Esophagus squamous epithelium (tissue), 4 donors: Measurements from ENCODE around the gene CRTAC1.

ENCODE experiments used
- CTCF ChIP-seq, 6 experiments: fragments of 450-650 bp in 4 of 6; fragments of 200-600 bp in 2 of 6; sonication (generic) in 2 of 6; IDR thresholded peaks; one replicate each; pipeline ENCODE4 v1.5.1; 2016 to 2019; ENCODE audit warnings: antibody characterized with exemption in 6 of 6, mild to moderate bottlenecking in 4 of 6, moderate library complexity in 4 of 6
- POLR2A ChIP-seq, 4 donors: fragments of 450-650 bp; IDR thresholded peaks; one replicate each; pipeline ENCODE4 v1.6.1; 2017; ENCODE audit warnings: antibody characterized with exemption in 4 of 4, mild to moderate bottlenecking in 4 of 4, moderate library complexity in 3 of 4

DNA sequence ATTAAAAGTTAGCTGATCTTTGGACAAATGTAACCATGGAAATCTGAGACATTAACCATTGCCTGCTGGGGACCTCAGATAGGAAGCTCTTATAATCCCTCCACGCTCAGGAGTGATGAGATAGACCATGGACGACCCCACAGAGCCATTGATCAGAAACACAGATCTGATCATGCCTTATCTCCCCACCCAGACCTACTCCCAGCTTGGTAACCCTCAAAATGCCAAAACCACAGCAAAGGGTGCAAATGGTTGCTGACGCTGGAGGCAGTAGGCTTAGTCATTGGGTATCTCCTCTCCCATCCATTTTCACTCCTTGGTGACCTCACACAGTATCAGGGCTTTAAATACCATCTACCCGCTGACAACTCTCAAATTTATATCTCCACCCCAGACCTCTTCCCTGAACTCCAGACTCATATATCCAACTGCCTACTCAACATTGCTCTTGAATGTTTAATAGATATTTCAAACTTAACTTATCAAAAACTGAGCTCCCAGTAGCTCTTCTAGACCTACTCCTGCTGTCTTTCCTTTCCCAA, 60.8 kb downstream of the CRTAC1 start:
- TF ChIP-seq CTCF (IDR thresholded peaks at IDR 0.05) (no peak), POLR2A (IDR thresholded peaks at IDR 0.05) (no peak)
